Measurements from ENCODE around the gene PCK2.

PCK2 gene

GRCh38 chr14:24089890-24090289 lies 4.2 kb upstream of the PCK2 start:
- no peak overlapping the region for H3K4me3 ChIP-seq (ENCODE audit: low read depth, low read length)
- DNase-seq (ENCODE audit: low read depth) = no peak
- TF ChIP-seq CTCF (IDR thresholded peaks at IDR 0.05; ENCODE audit: low read depth, low read length) (no peak), POLR2A (IDR thresholded peaks at IDR 0.05; ENCODE audit: extremely low read depth, insufficient read length) (no peak), MYC (IDR thresholded peaks at IDR 0.05; ENCODE audit: low read depth, low read length) (no peak), MAX (IDR thresholded peaks at IDR 0.05; ENCODE audit: low read depth, low read length) (no peak)

GRCh38 chr14:24092110-24092504 lies 2.0 kb upstream of the PCK2 start:
- DNase-seq (ENCODE audit: low read depth) = no peak
- H3K4me3 ChIP-seq (ENCODE audit: low read depth, low read length) = no peak overlapping the region
- TF ChIP-seq CTCF (IDR thresholded peaks at IDR 0.05; ENCODE audit: low read depth, low read length) = no peak
- no peak for TF ChIP-seq MAX (IDR thresholded peaks at IDR 0.05; ENCODE audit: low read depth, low read length)
- no peak for TF ChIP-seq MYC (IDR thresholded peaks at IDR 0.05; ENCODE audit: low read depth, low read length)
- TF ChIP-seq POLR2A (IDR thresholded peaks at IDR 0.05; ENCODE audit: extremely low read depth, insufficient read length) = no peak

- H3K4me3 ChIP-seq (ENCODE audit: low read depth, low read length) = no peak overlapping the region
- no peak for TF ChIP-seq MYC (IDR thresholded peaks at IDR 0.05; ENCODE audit: low read depth, low read length)
- TF ChIP-seq POLR2A (IDR thresholded peaks at IDR 0.05; ENCODE audit: extremely low read depth, insufficient read length) = no peak
- no peak for TF ChIP-seq CTCF (IDR thresholded peaks at IDR 0.05; ENCODE audit: low read depth, low read length)
- no peak for TF ChIP-seq MAX (IDR thresholded peaks at IDR 0.05; ENCODE audit: low read depth, low read length)
- DNase-seq (ENCODE audit: low read depth) = no peak
These were observed 1.5 kb upstream of the PCK2 start for GRCh38 chr14:24092505-24093206.

- H3K4me3 ChIP-seq (ENCODE audit: low read depth, low read length) = peak overlapping the region; percentile 17
- DNase-seq (ENCODE audit: low read depth) = no peak
- no peak for TF ChIP-seq CTCF (IDR thresholded peaks at IDR 0.05; ENCODE audit: low read depth, low read length)
- TF ChIP-seq MYC (IDR thresholded peaks at IDR 0.05; ENCODE audit: low read depth, low read length) = no peak
- TF ChIP-seq MAX (IDR thresholded peaks at IDR 0.05; ENCODE audit: low read depth, low read length) = no peak
- TF ChIP-seq POLR2A (IDR thresholded peaks at IDR 0.05; ENCODE audit: extremely low read depth, insufficient read length) = no peak
These were observed 757 bp upstream of the PCK2 start for GRCh38 chr14:24093207-24093900.

- no peak for DNase-seq (ENCODE audit: low read depth)
- peak overlapping the region; percentile 92 for H3K4me3 ChIP-seq (ENCODE audit: low read depth, low read length)
- TF ChIP-seq CTCF (IDR thresholded peaks at IDR 0.05; ENCODE audit: low read depth, low read length) (no peak), POLR2A (IDR thresholded peaks at IDR 0.05; ENCODE audit: extremely low read depth, insufficient read length) (no peak), MYC (IDR thresholded peaks at IDR 0.05; ENCODE audit: low read depth, low read length) (no peak), MAX (IDR thresholded peaks at IDR 0.05; ENCODE audit: low read depth, low read length) (no peak)
These were observed 745 bp downstream of the PCK2 start for GRCh38 chr14:24094841-24095270.
